Stimulated activated CD8-positive, alpha-beta memory T cell treated with anti-CD3 and anti-CD28 coated beads, Interleukin-12 subunit alpha, Interleukin-12 subunit beta, amount 100 ng/mL, for 4 hours (primary cell): ENCODE measurements around the gene AQP12B.

Experiments used
- DNase-seq: peaks from one replicate; pipeline ENCODE4 v3.0.0-alpha.2; 2020; ENCODE audit warnings: low read depth

Gene AQP12B

GRCh38 chr2:240647503-240648154 is 35.1 kb downstream of the AQP12B start:
- no peak for DNase-seq

- no peak for DNase-seq
Measured at GRCh38 chr2:240646900-240647502, 35.7 kb downstream of the AQP12B start.

- no peak for DNase-seq
Measured at GRCh38 chr2:240646176-240646899, 36.3 kb downstream of the AQP12B start.

- no peak for DNase-seq
Measured at GRCh38 chr2:240645801-240646175, 36.9 kb downstream of the AQP12B start.

- DNase-seq: no peak
Measured at GRCh38 chr2:240645346-240645745, 37.3 kb downstream of the AQP12B start.

- no peak for DNase-seq
Measured at GRCh38 chr2:240644859-240645301, 37.8 kb downstream of the AQP12B start.

- no peak for DNase-seq
Measured at GRCh38 chr2:240644171-240644651, 38.5 kb downstream of the AQP12B start.

GRCh38 chr2:240643811-240644150 is 38.9 kb downstream of the AQP12B start:
- DNase-seq: no peak

- no peak for DNase-seq
Measured at GRCh38 chr2:240643093-240643810, 39.4 kb downstream of the AQP12B start.

GRCh38 chr2:240642806-240643092 is 39.9 kb downstream of the AQP12B start:
- DNase-seq: no peak

GRCh38 chr2:240642061-240642805 is 40.5 kb downstream of the AQP12B start:
- no peak for DNase-seq

GRCh38 chr2:240640939-240641338 is 41.7 kb downstream of the AQP12B start:
- no peak for DNase-seq

GRCh38 chr2:240639566-240639965 is 43.1 kb downstream of the AQP12B start:
- DNase-seq: no peak

GRCh38 chr2:240638512-240639160 is 44.0 kb downstream of the AQP12B start:
- DNase-seq: no peak

- no peak for DNase-seq
Measured at GRCh38 chr2:240637901-240638345, 44.8 kb downstream of the AQP12B start.

GRCh38 chr2:240637116-240637900 is 45.4 kb downstream of the AQP12B start:
- DNase-seq: no peak

GRCh38 chr2:240636563-240637115 is 46.0 kb downstream of the AQP12B start:
- no peak for DNase-seq

- no peak for DNase-seq
Measured at GRCh38 chr2:240635998-240636547, 46.6 kb downstream of the AQP12B start.

- no peak for DNase-seq
Measured at GRCh38 chr2:240635121-240635997, 47.3 kb downstream of the AQP12B start.
